OCI-LY3 (cell line): Measurements from ENCODE around the gene AGR2.
A peak's percentile ranks its signal among the peaks of the same experiment; 100 is the strongest.

ENCODE experiments used
- H2AFZ ChIP-seq: fragments of 200-600, 300-600 bp; shearing (Covaris generic); 2 replicates; pipeline ENCODE4 v1.6.0; 2014; ENCODE audit warnings: antibody characterized with exemption, low read depth, low read length
- H3K27ac ChIP-seq: fragments of 200-600, 300-600 bp; sonication (generic); 2 replicates; pipeline ENCODE4 v1.5.1; 2014; ENCODE audit warnings: mild to moderate bottlenecking, low read length, moderate library complexity, mixed read lengths
- H3K27me3 ChIP-seq: fragments of 200-600, 300-600 bp; sonication (generic); 2 replicates; pipeline ENCODE4 v1.6.1; 2014; ENCODE audit warnings: low read depth, low read length, mixed read lengths
- H3K36me3 ChIP-seq: fragments of 200-600, 300-600 bp; sonication (generic); replicated peaks from 2 replicates; pipeline ENCODE3; 2014; ENCODE audit warnings: low read depth, low read length, mixed read lengths
- H3K4me1 ChIP-seq: fragments of 300-600, 200-600 bp; sonication (generic); 2 replicates; pipeline ENCODE4 v1.6.1; 2014; ENCODE audit warnings: low read length, mixed read lengths
- H3K4me2 ChIP-seq: fragments of 200-600, 300-600 bp; sonication (generic); 2 replicates; pipeline ENCODE4 v1.6.1; 2014; ENCODE audit warnings: low read length, mixed read lengths
- H3K4me3 ChIP-seq: fragments of 300-600, 200-600 bp; sonication (generic); 2 replicates; pipeline ENCODE4 v1.5.1; 2014; ENCODE audit warnings: antibody characterized with exemption, mild to moderate bottlenecking, low read length, moderate library complexity
- H3K79me2 ChIP-seq: fragments of 300-600, 200-600 bp; shearing (Covaris generic); 2 replicates; pipeline ENCODE4 v1.6.1; 2014; ENCODE audit warnings: mild to moderate bottlenecking, low read length, mixed read lengths
- H3K9ac ChIP-seq: fragments of 300-600, 200-600 bp; shearing (Covaris generic); 2 replicates; pipeline ENCODE4 v1.6.0; 2014; ENCODE audit warnings: mild to moderate bottlenecking, low read length, moderate library complexity
- H3K9me3 ChIP-seq: fragments of 200-600, 300-600 bp; shearing (Covaris generic); 2 replicates; pipeline ENCODE4 v1.6.1; 2014; ENCODE audit warnings: low read length, mixed read lengths; ENCODE audit not compliant: insufficient read depth
- H4K20me1 ChIP-seq: fragments of 200-600, 300-600 bp; sonication (generic); 2 replicates; pipeline ENCODE4 v1.6.1; 2016; ENCODE audit warnings: low read length, mixed read lengths; ENCODE audit not compliant: insufficient read depth
- CTCF ChIP-seq: fragments of 200-600, 300-600 bp; sonication (generic); IDR thresholded peaks from 2 replicates; pipeline ENCODE4 v1.5.1; 2014; ENCODE audit warnings: antibody characterized with exemption, low read length, low read depth
- EZH2phosphoT487 ChIP-seq: fragments of 200-600 bp; shearing (Covaris generic); IDR thresholded peaks from 2 replicates; pipeline ENCODE4 v1.6.1; 2018; ENCODE audit warnings: antibody characterized with exemption, mixed run types, low read depth

AGR2 gene

GRCh38 chr7:16803125-16803524 is 1.7 kb downstream of the AGR2 start:
- H3K4me1 ChIP-seq: no peaks in the 10 kb centered on the region
- no peak overlapping the region for H3K9ac ChIP-seq
- H2AFZ ChIP-seq: no peak overlapping the region
- no peaks in the 10 kb centered on the region for H3K9me3 ChIP-seq
- H3K4me2 ChIP-seq: no peak overlapping the region
- no peaks in the 10 kb centered on the region for H4K20me1 ChIP-seq
- H3K27me3 ChIP-seq: no peaks in the 10 kb centered on the region
- TF ChIP-seq CTCF: no peak
- TF ChIP-seq EZH2phosphoT487: no peak
- H3K4me3 ChIP-seq: no peak overlapping the region
- H3K36me3 ChIP-seq: no peaks in the 10 kb centered on the region
- no peaks in the 10 kb centered on the region for H3K79me2 ChIP-seq
- no peak overlapping the region for H3K27ac ChIP-seq

DNA sequence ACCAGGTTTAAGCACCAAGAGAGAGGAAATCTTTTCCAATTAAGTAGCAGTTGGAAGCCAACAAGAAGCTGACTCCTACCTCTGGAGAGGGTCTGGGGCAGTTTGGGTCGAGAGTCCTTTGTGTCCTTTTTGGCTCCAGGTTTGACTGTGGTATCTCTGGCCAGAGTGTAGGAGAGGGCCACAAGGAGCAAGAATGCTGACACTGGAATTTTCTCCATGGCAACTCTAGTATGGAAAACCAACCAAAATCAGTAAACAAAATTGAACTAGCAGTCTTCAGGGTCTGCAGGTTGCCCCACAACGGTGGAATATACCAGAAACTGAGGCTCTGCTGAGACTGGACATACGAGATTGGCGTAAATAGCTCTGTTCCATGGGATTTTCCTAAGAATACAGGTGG is 3.2 kb downstream of the AGR2 start:
- Histone ChIP-seq H3K4me2 (no peak overlapping the region), H3K9me3 (no peaks in the 10 kb centered on the region), H3K4me1 (no peaks in the 10 kb centered on the region), H3K9ac (no peak overlapping the region), H3K79me2 (no peaks in the 10 kb centered on the region), H3K27me3 (no peaks in the 10 kb centered on the region), H3K4me3 (no peak overlapping the region), H4K20me1 (no peaks in the 10 kb centered on the region), H2AFZ (no peak overlapping the region), H3K27ac (no peak overlapping the region), H3K36me3 (no peaks in the 10 kb centered on the region)
- TF ChIP-seq CTCF (no peak), EZH2phosphoT487 (no peak)

GRCh38 chr7:16801111-16801542 is 3.7 kb downstream of the AGR2 start:
- Histone ChIP-seq H3K27ac (no peak overlapping the region), H3K4me3 (no peak overlapping the region), H3K9me3 (no peaks in the 10 kb centered on the region), H3K4me2 (no peak overlapping the region), H3K9ac (no peak overlapping the region), H3K79me2 (no peaks in the 10 kb centered on the region), H2AFZ (no peak overlapping the region), H3K36me3 (no peaks in the 10 kb centered on the region), H3K27me3 (no peaks in the 10 kb centered on the region), H3K4me1 (no peaks in the 10 kb centered on the region), H4K20me1 (no peaks in the 10 kb centered on the region)
- TF ChIP-seq EZH2phosphoT487: no peak
- TF ChIP-seq CTCF: peak; percentile 60

DNA sequence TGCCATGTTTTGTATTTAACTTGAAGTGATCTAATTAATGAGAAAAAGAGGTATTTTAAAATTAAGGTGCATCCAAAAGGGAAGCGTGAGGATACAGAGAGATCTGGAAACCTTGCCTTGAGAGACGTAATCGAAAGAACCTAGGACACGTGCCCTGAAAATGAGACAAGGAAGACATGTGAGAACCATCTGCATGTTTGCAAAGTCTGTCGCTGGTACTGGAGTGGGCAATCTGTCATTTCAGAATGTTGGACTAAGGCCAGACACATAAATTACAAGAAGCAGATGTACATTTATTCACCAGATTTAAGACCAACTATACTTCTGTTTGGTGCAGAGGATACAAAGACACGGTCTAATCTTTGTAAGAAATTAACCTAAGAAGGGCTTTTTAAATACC is 9.2 kb downstream of the AGR2 start:
- Histone ChIP-seq H3K27ac (no peak overlapping the region), H3K36me3 (no peaks in the 10 kb centered on the region), H4K20me1 (no peaks in the 10 kb centered on the region), H3K4me1 (peaks cover 10% of the 10 kb centered on the region), H3K27me3 (no peaks in the 10 kb centered on the region), H3K9me3 (no peaks in the 10 kb centered on the region), H3K9ac (no peak overlapping the region), H3K79me2 (no peaks in the 10 kb centered on the region), H2AFZ (no peak overlapping the region), H3K4me3 (no peak overlapping the region), H3K4me2 (no peak overlapping the region)
- TF ChIP-seq EZH2phosphoT487 (no peak), CTCF (no peak)
